Esophagus squamous epithelium (tissue), 4 donors: Measurements from ENCODE around the gene ZNF14.

ENCODE experiments used
- POLR2A ChIP-seq, 4 donors: fragments of 450-650 bp; IDR thresholded peaks; one replicate each; pipeline ENCODE4 v1.6.1; 2017; ENCODE audit warnings: antibody characterized with exemption in 4 of 4, mild to moderate bottlenecking in 4 of 4, moderate library complexity in 3 of 4
- TF ChIP-seq, protein P1 (sequence below), 6 experiments: fragments of 450-650 bp in 4 of 6; fragments of 200-600 bp in 2 of 6; sonication (generic) in 2 of 6; IDR thresholded peaks; one replicate each; pipeline ENCODE4 v1.5.1; 2016 to 2019; ENCODE audit warnings: antibody characterized with exemption in 6 of 6, mild to moderate bottlenecking in 4 of 6, moderate library complexity in 4 of 6

DNA sequence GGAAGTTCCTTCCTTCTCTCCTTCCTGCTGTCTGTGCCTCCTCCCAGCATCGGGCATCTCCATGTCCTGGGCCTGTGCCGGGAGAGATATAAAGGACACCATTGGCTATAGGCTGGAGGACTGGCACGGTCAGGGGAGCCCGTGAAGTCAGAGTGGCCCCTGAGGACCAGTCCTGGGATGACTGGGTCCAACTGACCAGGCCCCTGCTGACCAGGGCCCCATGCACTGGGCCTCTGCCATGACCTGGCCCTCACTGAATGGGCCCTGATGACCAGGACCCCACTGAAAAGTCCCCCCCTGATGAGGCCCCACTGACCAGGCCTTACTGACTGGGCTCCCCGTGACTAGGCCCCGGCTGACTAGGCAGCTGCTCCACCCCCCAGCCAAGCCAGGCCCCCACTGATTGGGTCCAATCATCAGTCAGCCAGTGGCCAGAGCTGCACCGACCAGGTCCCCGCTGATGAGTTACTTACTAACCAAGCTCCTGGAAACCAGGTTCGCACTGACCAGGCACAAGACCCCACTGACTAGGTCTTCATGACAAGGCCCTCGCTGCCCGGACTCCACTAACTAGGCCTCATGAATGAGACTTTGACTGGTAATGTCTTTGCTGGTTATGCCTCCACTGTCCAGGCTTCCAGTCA is 20.0 kb upstream of the ZNF14 start:
- TF ChIP-seq POLR2A (IDR thresholded peaks at IDR 0.05), result no peak
- TF ChIP-seq, protein P1, sequence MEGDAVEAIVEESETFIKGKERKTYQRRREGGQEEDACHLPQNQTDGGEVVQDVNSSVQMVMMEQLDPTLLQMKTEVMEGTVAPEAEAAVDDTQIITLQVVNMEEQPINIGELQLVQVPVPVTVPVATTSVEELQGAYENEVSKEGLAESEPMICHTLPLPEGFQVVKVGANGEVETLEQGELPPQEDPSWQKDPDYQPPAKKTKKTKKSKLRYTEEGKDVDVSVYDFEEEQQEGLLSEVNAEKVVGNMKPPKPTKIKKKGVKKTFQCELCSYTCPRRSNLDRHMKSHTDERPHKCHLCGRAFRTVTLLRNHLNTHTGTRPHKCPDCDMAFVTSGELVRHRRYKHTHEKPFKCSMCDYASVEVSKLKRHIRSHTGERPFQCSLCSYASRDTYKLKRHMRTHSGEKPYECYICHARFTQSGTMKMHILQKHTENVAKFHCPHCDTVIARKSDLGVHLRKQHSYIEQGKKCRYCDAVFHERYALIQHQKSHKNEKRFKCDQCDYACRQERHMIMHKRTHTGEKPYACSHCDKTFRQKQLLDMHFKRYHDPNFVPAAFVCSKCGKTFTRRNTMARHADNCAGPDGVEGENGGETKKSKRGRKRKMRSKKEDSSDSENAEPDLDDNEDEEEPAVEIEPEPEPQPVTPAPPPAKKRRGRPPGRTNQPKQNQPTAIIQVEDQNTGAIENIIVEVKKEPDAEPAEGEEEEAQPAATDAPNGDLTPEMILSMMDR (IDR thresholded peaks at IDR 0.05), result no peak
